Putamen (tissue), 1 donor: Measurements from ENCODE around the gene SLX4IP.
"Not testable (repeated sequence)": the region's sequence is repeated elsewhere in the genome, so short reads cannot be mapped to it uniquely, and the experiment has no call there.

ENCODE experiments used
- DNase-seq: peaks from one replicate; pipeline ENCODE4 v3.0.0-alpha.2; 2016; ENCODE audit warnings: low spot score

The SLX4IP gene

DNA sequence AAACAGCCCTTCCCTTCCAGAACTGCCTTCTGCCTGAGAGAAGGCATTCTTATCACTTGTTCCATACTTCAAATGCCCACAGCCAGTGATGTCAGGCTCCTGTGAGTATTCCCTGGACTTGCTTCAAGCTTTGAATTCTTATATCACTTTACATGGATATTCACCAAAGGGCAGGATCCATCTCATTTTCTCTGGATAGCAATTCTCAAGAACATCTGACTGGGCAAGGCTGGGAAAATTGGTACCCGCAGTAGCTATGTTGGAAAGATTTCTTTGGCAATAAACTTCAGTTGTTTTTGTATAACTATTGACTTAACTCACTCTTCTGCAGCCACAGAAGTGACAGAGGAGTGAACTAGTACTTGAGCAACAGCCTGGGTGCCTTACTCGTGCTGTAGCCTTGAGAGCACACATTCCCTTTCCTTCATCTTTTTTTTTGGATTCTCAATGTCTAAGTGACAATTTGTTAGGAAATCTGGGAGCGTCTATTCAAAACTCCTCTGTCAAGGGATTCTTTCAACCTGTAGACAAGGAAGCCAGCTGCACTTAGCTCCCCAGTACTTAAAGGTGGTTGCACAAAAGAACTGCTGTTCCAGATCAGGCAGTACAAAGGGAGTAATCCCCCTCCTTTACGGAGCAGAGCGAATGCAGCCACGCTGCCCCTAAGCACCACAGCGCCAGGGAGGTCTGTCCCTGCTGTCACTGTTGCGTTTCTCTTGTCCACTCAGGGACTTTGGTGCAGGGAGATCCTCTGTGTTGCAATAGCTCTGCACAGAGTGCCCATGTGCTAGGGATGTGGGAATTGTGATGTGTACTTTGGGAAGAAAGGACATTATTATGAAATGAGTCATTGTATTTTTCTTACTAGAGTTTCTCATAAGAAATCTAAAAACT lies 169.1 kb downstream of the SLX4IP start:
- no peak for DNase-seq

DNA sequence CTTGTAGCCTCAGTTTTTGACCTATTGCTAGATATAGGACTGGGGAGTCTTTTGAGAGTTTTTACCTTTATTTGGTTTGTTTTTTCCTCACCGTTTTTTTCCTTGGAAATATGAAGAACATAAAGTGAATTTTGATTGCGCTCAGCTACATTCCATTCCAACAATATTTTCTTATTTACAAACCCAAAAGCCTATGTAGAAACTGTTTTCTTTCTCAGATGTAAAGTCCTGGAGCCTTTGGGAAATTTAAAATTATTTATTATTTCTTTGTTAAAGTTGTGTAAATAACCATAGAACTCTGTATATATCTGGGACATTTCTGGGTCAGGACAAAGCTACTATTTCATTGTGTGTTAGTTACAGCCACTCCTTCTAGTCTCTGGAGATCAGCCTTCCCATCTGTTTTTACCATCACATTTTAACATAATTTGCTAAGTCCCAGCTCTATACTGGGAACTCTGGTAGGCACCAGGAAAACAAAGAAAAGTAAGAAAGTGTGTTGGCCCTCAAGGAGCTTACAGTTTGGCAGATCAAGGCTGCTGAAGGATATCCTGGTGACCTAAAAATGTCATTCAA lies 169.8 kb downstream of the SLX4IP start:
- DNase-seq, result no peak

- DNase-seq, result no peak
Observed at GRCh38 chr20:10605547-10606195, 170.6 kb downstream of the SLX4IP start.

- no peak for DNase-seq
Observed at GRCh38 chr20:10609276-10609675, 174.2 kb downstream of the SLX4IP start.

- no peak for DNase-seq
Observed at GRCh38 chr20:10609770-10610169, 174.7 kb downstream of the SLX4IP start.

- no peak for DNase-seq
Observed at GRCh38 chr20:10610251-10610650, 175.1 kb downstream of the SLX4IP start.

- no peak for DNase-seq
Observed at GRCh38 chr20:10611357-10611756, 176.3 kb downstream of the SLX4IP start.

- DNase-seq, result not testable (repeated sequence)
Observed at GRCh38 chr20:10613426-10613825, 178.3 kb downstream of the SLX4IP start.

- no peak for DNase-seq
Observed at GRCh38 chr20:10613911-10614310, 178.8 kb downstream of the SLX4IP start.

- no peak for DNase-seq
Observed at GRCh38 chr20:10616212-10616611, 181.1 kb downstream of the SLX4IP start.

DNA sequence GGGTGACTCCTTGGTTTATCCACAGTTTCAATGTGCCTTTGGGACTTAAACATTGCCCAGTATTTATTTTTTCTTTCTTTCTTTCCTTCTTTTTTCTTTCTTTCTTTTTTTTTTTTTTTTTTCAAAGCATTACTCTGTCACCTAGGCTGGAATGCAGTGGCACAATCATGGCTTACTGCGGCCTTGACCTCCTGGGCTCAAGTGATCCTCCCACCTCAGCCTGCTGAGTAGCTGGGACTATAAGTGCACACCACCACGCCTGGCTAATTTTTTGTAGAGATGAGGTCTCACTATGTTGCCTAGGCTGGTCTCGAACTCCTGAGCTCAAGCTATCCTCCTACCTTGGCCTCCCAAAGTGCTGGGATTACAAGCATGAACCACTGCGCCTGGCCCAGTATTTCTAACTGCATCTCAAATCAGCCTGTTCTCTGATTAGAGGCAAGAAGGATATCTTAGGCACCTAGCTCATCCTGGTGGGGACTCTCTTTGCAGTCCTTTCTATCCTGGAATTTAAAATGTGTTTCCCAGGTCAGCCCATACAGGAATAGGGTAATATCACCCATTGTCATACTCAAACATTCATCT lies 182.5 kb downstream of the SLX4IP start:
- not testable (repeated sequence) for DNase-seq

DNA sequence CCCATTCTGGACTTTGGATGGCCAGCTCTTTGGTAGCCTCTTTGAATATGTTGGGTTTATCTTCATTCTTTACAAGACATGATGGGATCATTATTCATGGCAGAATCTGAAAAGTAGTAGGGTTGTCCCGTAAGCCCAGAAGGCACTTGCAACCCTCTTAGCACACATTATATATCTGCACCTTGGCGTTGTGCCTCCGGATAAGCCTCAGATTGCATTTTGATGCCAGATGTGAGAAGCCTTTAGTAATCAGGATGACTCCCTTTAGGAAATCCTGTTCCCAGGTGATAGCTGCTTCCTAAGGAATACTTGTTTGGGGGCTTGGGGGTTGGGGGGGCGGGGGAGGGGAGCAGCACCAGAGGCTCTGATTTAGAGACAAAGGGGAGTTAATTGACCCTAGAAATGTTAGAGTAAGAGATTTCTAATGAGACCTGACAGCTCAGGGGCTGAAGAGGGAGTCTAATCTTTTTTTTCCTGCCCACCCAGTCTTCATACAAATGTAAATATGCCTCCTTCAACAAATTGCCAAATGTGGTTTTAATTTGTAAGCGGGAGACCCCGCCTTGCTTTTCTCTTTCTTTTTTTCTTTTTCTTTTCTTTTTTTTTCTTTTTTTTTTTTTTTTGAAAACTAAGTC lies 183.6 kb downstream of the SLX4IP start:
- DNase-seq, result no peak

- no peak for DNase-seq
Observed at GRCh38 chr20:10619427-10619826, 184.3 kb downstream of the SLX4IP start.

DNA sequence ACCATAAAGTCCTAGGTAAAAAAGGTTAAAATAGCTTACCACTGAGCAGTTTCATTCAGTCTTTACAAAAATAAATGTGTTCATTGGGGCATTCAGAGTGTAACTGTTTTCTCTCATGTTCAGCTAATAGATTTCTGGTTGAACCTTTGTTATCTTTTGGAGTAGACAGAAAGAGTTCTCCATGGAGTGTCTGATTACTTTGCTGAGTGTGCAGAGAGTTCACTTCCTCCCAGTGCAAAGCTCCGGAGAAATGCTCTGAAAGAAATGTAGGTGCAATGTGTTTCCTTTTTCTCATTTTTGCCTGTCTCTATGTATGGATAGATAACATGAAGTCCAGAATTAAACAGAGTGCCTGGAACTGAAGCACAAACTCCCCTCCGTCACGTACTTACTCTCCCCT lies 186.0 kb downstream of the SLX4IP start:
- DNase-seq, result no peak

DNA sequence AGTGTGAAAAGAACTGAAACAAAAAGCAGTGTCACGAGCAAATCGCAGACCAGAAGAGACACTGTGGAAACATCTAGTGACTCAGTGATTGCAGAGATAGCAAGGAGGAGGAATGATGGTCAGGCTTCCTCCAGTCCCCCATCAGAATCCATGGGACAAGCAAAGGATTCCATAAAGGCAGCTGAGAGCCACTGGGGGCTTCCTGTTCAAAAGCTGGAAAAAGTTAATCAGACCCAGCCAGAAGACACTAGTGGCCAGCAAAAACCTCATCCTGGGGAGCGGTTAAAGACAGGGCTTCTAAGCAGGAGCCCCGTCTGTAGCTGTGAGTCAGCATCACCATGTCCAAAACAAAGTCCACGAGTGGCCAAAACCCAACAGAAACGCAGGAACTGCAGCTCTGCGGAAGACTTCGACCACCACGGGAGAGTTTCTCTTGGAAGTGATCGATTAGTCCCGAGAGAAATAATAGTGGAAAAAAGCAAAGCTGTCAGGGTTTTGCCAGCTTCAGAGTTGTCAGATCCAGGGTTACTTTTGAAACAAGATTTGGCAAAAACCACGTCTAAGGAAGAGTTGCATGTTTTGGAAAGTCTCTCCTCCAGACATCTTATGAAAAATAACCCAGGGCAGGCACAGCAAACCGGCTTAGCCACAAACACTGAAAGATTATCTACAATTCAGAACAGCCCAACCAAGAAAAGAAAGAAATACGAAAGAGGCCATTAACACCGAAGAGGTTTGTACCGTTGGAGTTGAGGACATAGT lies 187.7 kb downstream of the SLX4IP start:
- DNase-seq, result no peak

DNA sequence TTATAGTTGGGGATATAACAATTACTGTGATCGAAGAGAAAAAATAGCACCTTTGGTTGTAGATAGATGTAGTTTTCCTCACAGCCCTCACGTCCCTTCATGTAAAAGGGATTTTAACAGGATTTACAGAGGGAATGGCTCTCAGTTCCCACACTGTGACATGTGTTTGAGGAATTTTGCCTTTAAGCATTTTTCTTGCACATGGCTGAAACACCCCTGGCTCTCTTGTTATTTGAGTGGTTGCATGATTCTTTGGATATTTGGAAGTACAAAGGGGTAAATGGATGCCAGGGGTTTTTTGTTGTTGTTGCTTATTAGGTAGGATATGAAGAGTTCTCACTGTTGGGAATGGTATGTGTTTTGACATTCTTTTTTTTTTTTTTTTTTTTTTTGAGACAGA lies 190.5 kb downstream of the SLX4IP start:
- DNase-seq, result no peak

GRCh38 chr20:10626896-10627295 lies 191.8 kb downstream of the SLX4IP start:
- no peak for DNase-seq

DNA sequence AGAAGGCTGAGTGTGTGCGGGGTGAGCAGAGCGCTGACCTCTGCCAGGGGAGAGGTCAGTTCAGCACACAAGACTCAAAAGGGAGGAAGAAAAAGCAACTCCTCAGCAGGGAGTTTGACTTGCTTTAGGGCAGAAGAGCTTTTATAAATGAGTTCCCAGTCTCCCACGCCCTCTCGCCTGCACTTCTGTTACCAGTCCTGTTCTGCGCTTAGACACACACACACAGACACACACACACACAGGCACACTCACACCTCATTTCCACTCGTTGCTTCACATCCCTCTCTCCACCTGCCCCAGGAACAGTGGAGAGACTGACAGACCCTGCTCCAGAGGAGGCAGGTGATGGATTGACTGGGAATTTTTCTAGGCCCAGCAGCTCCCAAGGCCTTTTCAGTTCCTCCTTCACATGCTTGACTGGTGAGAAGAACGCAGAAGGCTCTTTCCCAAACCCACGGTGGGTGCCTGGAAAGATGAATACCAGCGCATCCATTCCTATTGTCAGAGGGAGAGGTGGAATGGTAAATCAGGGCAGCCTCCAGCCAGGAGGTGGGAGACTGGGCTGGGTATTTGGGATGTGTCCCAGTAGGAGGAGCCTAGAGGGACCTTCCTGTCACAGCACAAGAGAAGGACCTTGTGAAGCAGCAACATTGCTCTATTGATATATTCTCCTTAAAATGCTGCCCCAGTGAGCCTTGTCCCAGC lies 195.0 kb downstream of the SLX4IP start:
- DNase-seq, result no peak

DNA sequence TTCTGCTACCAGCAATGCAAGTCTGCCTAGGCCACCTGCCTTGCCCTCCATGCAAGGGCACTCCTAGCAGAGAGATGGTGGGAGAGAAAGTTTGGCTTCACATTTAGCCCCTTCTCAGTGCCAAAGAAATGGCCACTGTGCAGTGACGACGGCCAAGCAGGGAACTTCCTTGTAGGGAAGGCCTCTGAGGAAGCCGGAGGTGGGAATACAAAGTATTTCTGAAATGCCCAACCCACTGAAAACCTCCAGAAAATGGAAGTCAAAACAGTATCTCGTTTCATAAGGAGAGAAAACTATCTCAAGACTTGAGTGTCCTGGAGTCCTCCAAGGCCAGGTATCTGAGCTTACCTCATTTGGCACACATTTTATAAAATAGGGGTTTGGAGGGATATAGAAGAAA lies 196.0 kb downstream of the SLX4IP start:
- no peak for DNase-seq

DNA sequence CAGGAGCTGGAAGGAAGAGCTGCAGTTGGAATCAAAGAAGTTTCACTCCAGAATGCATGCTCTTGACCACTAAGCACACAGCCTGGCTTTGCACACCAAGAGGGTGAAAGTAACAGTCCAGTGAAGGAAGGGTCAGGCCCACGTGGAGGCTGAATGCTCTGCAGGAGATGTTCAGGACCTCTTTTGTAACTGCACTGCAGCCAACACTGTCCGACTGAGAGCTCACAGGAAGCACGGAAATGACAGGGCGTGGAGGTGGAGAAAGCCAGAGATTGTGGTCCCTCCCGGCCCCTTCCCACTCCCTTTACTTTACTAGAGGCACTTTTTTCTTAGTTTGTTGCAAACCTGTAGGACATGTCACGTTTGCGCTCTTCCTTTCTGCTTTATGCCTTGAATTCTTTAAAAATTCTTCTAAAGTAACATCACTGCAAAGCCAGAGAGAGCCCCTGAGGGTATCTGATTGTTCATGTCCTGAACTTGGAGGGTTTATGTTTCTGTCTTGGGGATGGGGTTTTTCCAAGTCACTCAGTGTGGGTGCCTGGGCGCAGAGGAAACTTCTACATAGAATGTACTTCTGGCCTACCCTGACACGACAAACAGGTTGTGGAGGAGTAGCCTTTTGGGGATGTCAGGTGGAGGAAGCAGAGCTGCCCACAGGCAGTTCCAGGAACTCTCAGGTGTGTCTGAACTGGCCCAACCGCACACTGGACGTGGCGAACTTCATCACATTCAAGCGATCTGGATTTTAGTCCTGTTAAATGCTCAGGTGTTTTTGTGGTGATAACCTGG lies 197.8 kb downstream of the SLX4IP start:
- DNase-seq, result no peak
